ENCODE data around the gene RBM5.
A peak's percentile ranks its signal among the peaks of the same experiment; 100 is the strongest.

RBM5 gene

GRCh38 chr3:50162034-50162883 is 73.5 kb downstream of the RBM5 start:
- H3K27ac ChIP-seq = peak overlapping the region; percentile 1; the same call in 1 of the 2 replicates

GRCh38 chr3:50163572-50164455 is 75.1 kb downstream of the RBM5 start:
- TF ChIP-seq CTCF (conservative IDR thresholded peaks at IDR 0.05) (no peak), ZFX (IDR thresholded peaks at IDR 0.05) (no peak; the same call in 1 of the 2 replicates)
- peak overlapping the region; percentile 83 for H3K27ac ChIP-seq

More at GRCh38 chr3:50162034-50162883, 73.5 kb downstream of the RBM5 start:
- TF ChIP-seq ZFX (IDR thresholded peaks at IDR 0.05) = no peak
- TF ChIP-seq CTCF (conservative IDR thresholded peaks at IDR 0.05) = no peak

GRCh38 chr3:50164481-50164880 is 75.8 kb downstream of the RBM5 start:
- TF ChIP-seq CTCF (conservative IDR thresholded peaks at IDR 0.05) = no peak
- no peak for TF ChIP-seq ZFX (IDR thresholded peaks at IDR 0.05)
- peak overlapping the region; percentile 83 for H3K27ac ChIP-seq

- peak overlapping the region; percentile 83 for H3K27ac ChIP-seq
- TF ChIP-seq CTCF (conservative IDR thresholded peaks at IDR 0.05) (no peak), ZFX (IDR thresholded peaks at IDR 0.05) (no peak)
These were observed 76.5 kb downstream of the RBM5 start for GRCh38 chr3:50164984-50165909.

GRCh38 chr3:50165910-50166538 is 77.3 kb downstream of the RBM5 start:
- peak overlapping the region; percentile 83 for H3K27ac ChIP-seq
- no peak for TF ChIP-seq ZFX (IDR thresholded peaks at IDR 0.05)

- H3K27ac ChIP-seq = peak overlapping the region; percentile 83
- TF ChIP-seq ZFX (IDR thresholded peaks at IDR 0.05) (no peak), CTCF (conservative IDR thresholded peaks at IDR 0.05) (no peak)
These were observed 77.9 kb downstream of the RBM5 start for GRCh38 chr3:50166620-50167019.

All from C4-2B (cell line).